ENCODE measurements around the gene RAB38. TPM values are rescaled to one million over a fixed set of nuclear protein-coding genes. Genes with fewer than 3 reads are reported as not detected.

Gene RAB38
- total RNA-seq, 1 experiment from 2014 or later, result 12.7 TPM

DNA sequence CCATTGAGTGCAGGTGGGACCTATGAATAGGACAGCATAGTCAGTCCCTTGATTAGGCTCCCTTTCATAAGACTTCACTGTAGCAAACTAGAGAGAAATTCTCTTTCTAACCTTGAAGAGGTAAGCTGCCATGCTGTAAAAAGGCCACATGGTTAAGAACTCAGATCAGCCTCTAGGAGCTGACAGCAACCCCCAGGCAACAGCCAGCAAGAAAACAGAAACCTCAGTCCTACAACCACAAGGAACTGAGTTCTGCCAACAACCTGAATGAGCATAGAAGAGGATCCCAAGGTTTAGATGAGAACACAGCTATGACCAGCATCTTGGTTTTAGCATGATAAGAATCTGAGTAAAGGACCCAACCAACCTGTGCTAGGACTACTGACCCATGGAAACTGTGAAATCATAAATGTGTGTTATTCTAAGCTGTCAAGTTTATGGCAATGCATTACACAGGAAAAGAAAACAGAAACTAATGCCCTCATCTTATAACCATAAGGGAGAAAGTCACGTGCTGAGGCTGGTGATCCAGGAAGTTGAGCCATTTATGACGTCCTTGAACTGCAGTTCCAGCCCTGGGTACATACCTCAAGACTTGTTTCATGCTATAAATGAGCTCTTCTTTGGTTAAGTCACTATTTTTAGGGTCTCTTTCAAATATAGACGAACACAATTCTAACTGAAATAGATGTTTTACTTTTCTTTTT is 43.3 kb downstream of the RAB38 start:
- Histone ChIP-seq H3K4me2 (no peak overlapping the region), H3K4me1 (replicated peaks; ENCODE audit: insufficient read depth) (no peaks in the 10 kb centered on the region), H3K9me2 (ENCODE audit: insufficient read depth) (no peaks in the 10 kb centered on the region), H3K79me2 (ENCODE audit: low read depth) (no peaks in the 10 kb centered on the region), H2AFZ (no peak overlapping the region), H3K27me3 (ENCODE audit: insufficient read depth, low read depth) (no peaks in the 10 kb centered on the region), H3K27ac (no peak overlapping the region), H3K9me3 (ENCODE audit: insufficient read depth, low read depth) (0 out of 2 replicates have a peak, but pooled peaks cover 4% of the 10 kb centered on the region), H3K4me3 (no peak overlapping the region), H3F3A (ENCODE audit: insufficient read depth, low read depth) (no peaks in the 10 kb centered on the region), H3K36me3 (ENCODE audit: low read depth) (no peaks in the 10 kb centered on the region), H4K20me1 (ENCODE audit: insufficient read depth) (no peaks in the 10 kb centered on the region)
- no TSS peak for BruUV-seq (replicated peaks)
- intact Hi-C loops (cut with micrococcal nuclease; ENCODE audit: unreplicated experiment), result no loop called here
- no peak for DNase-seq
- ChIA-PET POLR2A (ENCODE audit: unreplicated experiment) (no interaction called here), CTCF (no interaction called here)
- TF ChIP-seq, protein P1, sequence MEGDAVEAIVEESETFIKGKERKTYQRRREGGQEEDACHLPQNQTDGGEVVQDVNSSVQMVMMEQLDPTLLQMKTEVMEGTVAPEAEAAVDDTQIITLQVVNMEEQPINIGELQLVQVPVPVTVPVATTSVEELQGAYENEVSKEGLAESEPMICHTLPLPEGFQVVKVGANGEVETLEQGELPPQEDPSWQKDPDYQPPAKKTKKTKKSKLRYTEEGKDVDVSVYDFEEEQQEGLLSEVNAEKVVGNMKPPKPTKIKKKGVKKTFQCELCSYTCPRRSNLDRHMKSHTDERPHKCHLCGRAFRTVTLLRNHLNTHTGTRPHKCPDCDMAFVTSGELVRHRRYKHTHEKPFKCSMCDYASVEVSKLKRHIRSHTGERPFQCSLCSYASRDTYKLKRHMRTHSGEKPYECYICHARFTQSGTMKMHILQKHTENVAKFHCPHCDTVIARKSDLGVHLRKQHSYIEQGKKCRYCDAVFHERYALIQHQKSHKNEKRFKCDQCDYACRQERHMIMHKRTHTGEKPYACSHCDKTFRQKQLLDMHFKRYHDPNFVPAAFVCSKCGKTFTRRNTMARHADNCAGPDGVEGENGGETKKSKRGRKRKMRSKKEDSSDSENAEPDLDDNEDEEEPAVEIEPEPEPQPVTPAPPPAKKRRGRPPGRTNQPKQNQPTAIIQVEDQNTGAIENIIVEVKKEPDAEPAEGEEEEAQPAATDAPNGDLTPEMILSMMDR (conservative IDR thresholded peaks at IDR 0.05), result no peak
- no peak for TF ChIP-seq EZH2 (IDR thresholded peaks at IDR 0.05; ENCODE audit: low read depth)

GRCh38 chr11:88122956-88123355 is 52.3 kb downstream of the RAB38 start:
- CTCF ChIA-PET, result no interaction called here
- no peak for DNase-seq

DNA sequence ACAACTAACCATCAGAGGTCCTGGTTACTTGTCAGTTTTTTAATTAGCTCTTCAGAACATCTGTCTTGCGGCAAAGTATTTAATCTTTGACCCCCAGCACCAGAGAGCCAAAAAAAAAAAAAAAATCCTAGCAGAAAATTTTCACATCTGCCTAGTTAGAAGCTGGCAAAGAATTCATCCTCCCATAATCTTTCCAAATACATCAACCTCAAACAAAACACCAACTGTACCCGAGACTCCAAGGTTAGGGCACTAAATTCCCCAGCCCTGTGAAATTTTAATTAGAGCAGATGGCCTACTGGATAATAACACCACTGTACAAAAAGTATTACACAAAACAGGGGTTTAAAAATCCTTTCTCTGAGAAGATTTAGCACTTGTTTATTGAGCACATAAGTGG is 55.7 kb downstream of the RAB38 start:
- Histone ChIP-seq H3K27me3 (ENCODE audit: insufficient read depth, low read depth) (no peaks in the 10 kb centered on the region), H3K4me2 (no peak overlapping the region), H3K4me3 (no peak overlapping the region), H3K36me3 (ENCODE audit: low read depth) (no peaks in the 10 kb centered on the region), H3K9me3 (ENCODE audit: insufficient read depth, low read depth) (no peaks in the 10 kb centered on the region), H3K9me2 (ENCODE audit: insufficient read depth) (no peaks in the 10 kb centered on the region), H3K27ac (no peak overlapping the region), H3F3A (ENCODE audit: insufficient read depth, low read depth) (no peaks in the 10 kb centered on the region), H4K20me1 (ENCODE audit: insufficient read depth) (no peaks in the 10 kb centered on the region), H3K4me1 (replicated peaks; ENCODE audit: insufficient read depth) (no peaks in the 10 kb centered on the region), H2AFZ (no peak overlapping the region), H3K79me2 (ENCODE audit: low read depth) (no peaks in the 10 kb centered on the region)
- intact Hi-C loops (cut with micrococcal nuclease; ENCODE audit: unreplicated experiment), result no loop called here
- TF ChIP-seq EZH2 (IDR thresholded peaks at IDR 0.05; ENCODE audit: low read depth), result no peak
- TF ChIP-seq, protein P1 (conservative IDR thresholded peaks at IDR 0.05), result no peak
- BruUV-seq (replicated peaks), result no TSS peak
- ChIA-PET POLR2A (ENCODE audit: unreplicated experiment) (no interaction called here), CTCF (no interaction called here)
- DNase-seq, result no peak

More at GRCh38 chr11:88122956-88123355, 52.3 kb downstream of the RAB38 start:
- Histone ChIP-seq H3K36me3 (ENCODE audit: low read depth) (no peaks in the 10 kb centered on the region), H3K27ac (no peak overlapping the region), H3F3A (ENCODE audit: insufficient read depth, low read depth) (no peaks in the 10 kb centered on the region), H3K79me2 (ENCODE audit: low read depth) (no peaks in the 10 kb centered on the region), H3K27me3 (ENCODE audit: insufficient read depth, low read depth) (no peaks in the 10 kb centered on the region), H2AFZ (no peak overlapping the region), H3K9me3 (ENCODE audit: insufficient read depth, low read depth) (no peaks in the 10 kb centered on the region), H3K9me2 (ENCODE audit: insufficient read depth) (no peaks in the 10 kb centered on the region), H3K4me2 (no peak overlapping the region), H3K4me3 (no peak overlapping the region), H4K20me1 (ENCODE audit: insufficient read depth) (no peaks in the 10 kb centered on the region), H3K4me1 (replicated peaks; ENCODE audit: insufficient read depth) (no peaks in the 10 kb centered on the region)
- POLR2A ChIA-PET (ENCODE audit: unreplicated experiment), result no interaction called here
- TF ChIP-seq, protein P1 (conservative IDR thresholded peaks at IDR 0.05), result no peak
- TF ChIP-seq EZH2 (IDR thresholded peaks at IDR 0.05; ENCODE audit: low read depth), result no peak
- BruUV-seq (replicated peaks), result no TSS peak
- intact Hi-C loops (cut with micrococcal nuclease; ENCODE audit: unreplicated experiment), result no loop called here
